Measurements from ENCODE around the gene RTCA. TPM values are rescaled to one million over a fixed set of nuclear protein-coding genes. Genes with fewer than 3 reads are reported as not detected.
A peak's percentile ranks its signal among the peaks of the same experiment; 100 is the strongest.

The RTCA gene
- total RNA-seq, 2 experiments from 2014 or later: 62.1 to 67.1 TPM

GRCh38 chr1:100249537-100250257 is 16.3 kb upstream of the RTCA start, which contains the start of gene DBT:
Gene DBT, minus strand, starts transcription at chr1:100249834. Its CDS starts 14 bp downstream, at chr1:100249820.
- DNase-seq: peak; percentile 82 to 95 (median 86)
- no peaks in the 10 kb centered on the region for H3K9me3 ChIP-seq (ENCODE audit: control insufficient read depth in 1 of 2, insufficient read depth in 1 of 2, low read length in 2 of 2)
- H3K4me3 ChIP-seq (ENCODE audit: low read length): peak within 1 kb of the TSS; percentile 88
- no peak within 1 kb of the TSS for H3K4me3 Mint-ChIP-seq
- peaks cover 15% of the 10 kb centered on the region for H3K4me1 Mint-ChIP-seq (ENCODE audit: low read depth)
- CTCF ChIA-PET: interaction anchor here (1.2 to 1.7 kb wide), 2 partner anchors 16 to 210 kb away, joined by 4 to 5 read pairs; partner anchors contain the start of gene RTCA
- no peaks in the 10 kb centered on the region for H3K9me3 Mint-ChIP-seq
- intact Hi-C loops (cut with DNase I, micrococcal nuclease): loop anchor here (1.0 to 5.0 kb wide), 5 partner anchors 17 to 212 kb away; partner anchors contain the start of genes TRMT13 (in 2 of the 2), CDC14A (in 1 of the 2), RTCA (in 1 of the 2) and SASS6 (in 1 of the 2)
- peaks cover 11% of the 10 kb centered on the region for H3K4me1 ChIP-seq (ENCODE audit: insufficient read depth, low read length)
- no peak for TF ChIP-seq CTCF (IDR thresholded peaks at IDR 0.05)
- H3K36me3 ChIP-seq (ENCODE audit: insufficient read depth, low read length): no peaks in the 10 kb centered on the region
- H3K27me3 ChIP-seq (ENCODE audit: control insufficient read depth in 1 of 2, insufficient read depth in 2 of 2, low read length in 2 of 2): no peaks in the 10 kb centered on the region
- H3K27me3 Mint-ChIP-seq: no peaks in the 10 kb centered on the region
- no peaks in the 10 kb centered on the region for H3K36me3 Mint-ChIP-seq (ENCODE audit: low read depth)
- H3K27ac Mint-ChIP-seq: no peak within 1 kb of the TSS
- peak; percentile 99 for ATAC-seq (ENCODE audit: poor library complexity)
- H3K27ac ChIP-seq (ENCODE audit: low read depth in 1 of 2, low read length in 2 of 2): peak within 1 kb of the TSS; percentile 51 to 69
- POLR2A ChIA-PET: interaction anchor here (0.6 to 3.3 kb wide), 22 partner anchors 12 to 647 kb away, joined by 3 to 83 read pairs (median 4); partner anchors contain the start of genes CDC14A, RTCA, SASS6 and TRMT13

GRCh38 chr1:100250264-100250663 is 15.8 kb upstream of the RTCA start:
- ATAC-seq (ENCODE audit: poor library complexity) (no peak), DNase-seq (no peak)
- H3K4me1 Mint-ChIP-seq (ENCODE audit: low read depth): peaks cover 12% of the 10 kb centered on the region
- peak overlapping the region; percentile 88 for H3K4me3 ChIP-seq (ENCODE audit: low read length)
- H3K36me3 Mint-ChIP-seq (ENCODE audit: low read depth): no peaks in the 10 kb centered on the region
- peaks cover 11% of the 10 kb centered on the region for H3K4me1 ChIP-seq (ENCODE audit: insufficient read depth, low read length)
- H3K4me3 Mint-ChIP-seq: no peak overlapping the region
- no peak for TF ChIP-seq CTCF (IDR thresholded peaks at IDR 0.05)
- no peaks in the 10 kb centered on the region for H3K9me3 Mint-ChIP-seq
- H3K27me3 Mint-ChIP-seq: no peaks in the 10 kb centered on the region
- H3K27me3 ChIP-seq (ENCODE audit: control insufficient read depth in 1 of 2, insufficient read depth in 2 of 2, low read length in 2 of 2): no peaks in the 10 kb centered on the region
- H3K27ac Mint-ChIP-seq: no peak overlapping the region
- H3K36me3 ChIP-seq (ENCODE audit: insufficient read depth, low read length): no peaks in the 10 kb centered on the region
- ChIA-PET CTCF (interaction anchor here (1.2 to 1.7 kb wide), 2 partner anchors 16 to 209 kb away, joined by 4 to 5 read pairs; partner anchors contain the start of gene RTCA), POLR2A (interaction anchor here (0.7 to 3.3 kb wide), 18 partner anchors 12 to 646 kb away, joined by 3 to 83 read pairs (median 4); partner anchors contain the start of genes CDC14A, RTCA, SASS6 and TRMT13)
- H3K9me3 ChIP-seq (ENCODE audit: control insufficient read depth in 1 of 2, insufficient read depth in 1 of 2, low read length in 2 of 2): no peaks in the 10 kb centered on the region
- intact Hi-C loops (cut with DNase I, micrococcal nuclease): loop anchor here in 1 of 2 experiments (5.0 kb wide), 1 partner anchor 213 kb away; a partner anchor contains a TSS
- H3K27ac ChIP-seq (ENCODE audit: low read depth in 1 of 2, low read length in 2 of 2): peak overlapping the region in 1 of 2 donors; percentile 18

- Mint-ChIP-seq H3K9me3 (no peaks in the 10 kb centered on the region), H3K4me3 (no peak overlapping the region), H3K27ac (no peak overlapping the region), H3K36me3 (ENCODE audit: low read depth) (no peaks in the 10 kb centered on the region), H3K27me3 (peaks cover 2% of the 10 kb centered on the region), H3K4me1 (ENCODE audit: low read depth) (peaks cover 12% of the 10 kb centered on the region)
- intact Hi-C loops (cut with DNase I, micrococcal nuclease): loop anchor here in 1 of 2 experiments (5.0 kb wide), 1 partner anchor 214 kb away; a partner anchor contains a TSS
- no peak for ATAC-seq (ENCODE audit: poor library complexity)
- CTCF ChIA-PET: interaction anchor here (1.7 kb wide), 1 partner anchor 209 kb away, joined by 4 read pairs; no protein-coding TSS in a partner anchor
- Histone ChIP-seq H3K9me3 (ENCODE audit: control insufficient read depth in 1 of 2, insufficient read depth in 1 of 2, low read length in 2 of 2) (no peaks in the 10 kb centered on the region), H3K4me1 (ENCODE audit: insufficient read depth, low read length) (peaks cover 11% of the 10 kb centered on the region), H3K4me3 (ENCODE audit: low read length) (no peak overlapping the region), H3K27ac (ENCODE audit: low read depth in 1 of 2, low read length in 2 of 2) (no peak overlapping the region), H3K36me3 (ENCODE audit: insufficient read depth, low read length) (no peaks in the 10 kb centered on the region), H3K27me3 (ENCODE audit: control insufficient read depth in 1 of 2, insufficient read depth in 2 of 2, low read length in 2 of 2) (no peaks in the 10 kb centered on the region)
- POLR2A ChIA-PET: interaction anchor here (1.0 to 3.3 kb wide), 5 partner anchors 16 to 204 kb away, joined by 3 to 83 read pairs (median 19); partner anchors contain the start of genes CDC14A, RTCA, SASS6 and TRMT13
- DNase-seq: no peak
- TF ChIP-seq CTCF (IDR thresholded peaks at IDR 0.05): no peak
These were observed 15.2 kb upstream of the RTCA start for GRCh38 chr1:100250807-100251206.

Data from CD4-positive, alpha-beta T cell (primary cell).